HepG2 (cell line): ENCODE results near the gene KITLG. TPM values are rescaled to one million over a fixed set of nuclear protein-coding genes. Genes with fewer than 3 reads are reported as not detected.
"Not testable (repeated sequence)": the region's sequence is repeated elsewhere in the genome, so short reads cannot be mapped to it uniquely, and the experiment has no call there.

Source experiments
- ATAC-seq: fragments of 200-7000 bp; cut with Tn5 transposase; 3 replicates; pipeline ENCODE4 v1.9.1; 2020; ENCODE audit warnings: mild to moderate bottlenecking, moderate library complexity
- BruUV-seq: library from RNA; stranded (reverse); fragments of 400-500 nt; replicated peaks from 2 replicates; lab custom pipeline; 2021; lab: Mats Ljungman, UMichigan
- CTCF ChIA-PET: fragments of 300-600 bp; formaldehyde crosslinking; extraction: SDS; loops from one replicate; lab custom pipeline; 2021; ENCODE audit warnings: low total read pairs, inconsistent platforms, low intra/inter-chr PET ratio; lab: Yijun Ruan, JAX
- POLR2A ChIA-PET: fragments of 350-600 bp; sonication (Branson Sonifier 250); formaldehyde crosslinking; loops from one replicate; lab custom pipeline; 2020; ENCODE audit warnings: antibody characterized with exemption, inconsistent platforms; lab: Yijun Ruan, JAX
- DNase-seq: peaks from one replicate; pipeline ENCODE4 v3.0.0-alpha.2; 2015; ENCODE audit warnings: low spot score
- FAIRE-seq: peaks from 3 replicates; lab custom pipeline; 2011; peaks lifted over from hg19 to GRCh38; lab: Jason Lieb, UNC
- H2AFZ ChIP-seq: one replicate; pipeline ENCODE4 v1.6.1; 2011; ENCODE audit warnings: low read length, inconsistent platforms
- H3K27ac ChIP-seq: fragments of 300-600 bp; 3 replicates; pipeline ENCODE4 v1.8.0; 2011; ENCODE audit warnings: mixed run types, mild to moderate bottlenecking, mixed read lengths, low read length, inconsistent platforms; ENCODE audit not compliant: insufficient read depth; ENCODE audit errors: extremely low read length
- H3K27me3 ChIP-seq, 2 experiments: fragments of 200-600 bp in 1 of 2; 2 replicates in 1 of 2; 3 replicates in 1 of 2; pipeline versions ENCODE4 v1.6.0 to v1.8.0; 2011; ENCODE audit warnings: low read length in 2 of 2, mild to moderate bottlenecking in 2 of 2, moderate library complexity in 2 of 2, inconsistent platforms in 1 of 2; ENCODE audit not compliant: insufficient read depth in 2 of 2, control insufficient read depth in 1 of 2
- H3K36me3 ChIP-seq, 2 experiments: fragments of 200-600 bp in 1 of 2; replicated peaks in 1 of 2; 2 replicates in 1 of 2; 3 replicates in 1 of 2; pipeline versions ENCODE4 v1.5.1 to v1.8.0; 2011; ENCODE audit warnings: low read length in 2 of 2, inconsistent platforms in 1 of 2; ENCODE audit not compliant: insufficient read depth in 2 of 2, control insufficient read depth in 1 of 2
- H3K4me1 ChIP-seq: 2 replicates; pipeline ENCODE4 v1.5.1; 2012; ENCODE audit warnings: low read length, inconsistent platforms; ENCODE audit not compliant: insufficient read depth
- H3K4me2 ChIP-seq: 2 replicates; pipeline ENCODE4 v1.6.0; 2011; ENCODE audit warnings: low read depth, low read length, inconsistent platforms
- H3K4me3 ChIP-seq, 3 experiments: fragments of 200-600 bp in 1 of 3; sonication (generic), shearing (Covaris generic) in 1 of 3; replicated peaks in 1 of 3; 2 replicates each; pipeline ENCODE4 v1.5.1; 2011 to 2016; ENCODE audit warnings: low read length in 3 of 3, inconsistent platforms in 2 of 3, low read depth in 2 of 3, mild to moderate bottlenecking in 2 of 3, control low read depth in 1 of 3, mixed read lengths in 1 of 3; ENCODE audit not compliant: insufficient read depth in 1 of 3
- H3K79me2 ChIP-seq: one replicate; pipeline ENCODE4 v1.6.1; 2011; ENCODE audit warnings: low read length, inconsistent platforms; ENCODE audit not compliant: insufficient read depth
- H3K9ac ChIP-seq: 2 replicates; pipeline ENCODE4 v1.6.0; 2011; ENCODE audit warnings: mild to moderate bottlenecking, low read depth, low read length, inconsistent platforms; ENCODE audit not compliant: insufficient read depth
- H3K9me3 ChIP-seq: 2 replicates; pipeline ENCODE4 v1.5.1; 2012; ENCODE audit warnings: mild to moderate bottlenecking, low read length
- H4K20me1 ChIP-seq: 2 replicates; pipeline ENCODE4 v1.6.0; 2011; ENCODE audit warnings: inconsistent platforms, mild to moderate bottlenecking, low read length, moderate library complexity; ENCODE audit not compliant: insufficient read depth
- DMAP1 ChIP-seq: IDR thresholded peaks from 2 replicates; pipeline ENCODE4 v1.6.1; 2016
- FOXK1 ChIP-seq: sonication (generic); formaldehyde crosslinking; IDR thresholded peaks from 2 replicates; pipeline ENCODE4 v1.4.0; 2020; ENCODE audit warnings: low read depth, missing genetic modification reagents, borderline replicate concordance
- HNRNPL ChIP-seq: fragments of 200-400 bp; formaldehyde crosslinking; IDR thresholded peaks from 2 replicates; pipeline ENCODE4 v1.6.1; 2017; ENCODE audit warnings: mild to moderate bottlenecking, low read depth, low read length
- MIXL1 ChIP-seq: IDR thresholded peaks from 2 replicates; pipeline ENCODE4 v1.6.1; 2016
- PCBP1 ChIP-seq: fragments of 200-400 bp; formaldehyde crosslinking; IDR thresholded peaks from 2 replicates; pipeline ENCODE4 v1.6.1; 2017; ENCODE audit warnings: mild to moderate bottlenecking, low read depth, low read length, borderline replicate concordance
- PHB2 ChIP-seq: fragments of 450-650 bp; IDR thresholded peaks from 2 replicates; pipeline ENCODE4 v1.6.1; 2018; ENCODE audit not compliant: partially characterized antibody
- SMAD3 ChIP-seq: sonication (generic); formaldehyde crosslinking; IDR thresholded peaks from 2 replicates; pipeline ENCODE4 v1.4.0; 2020; ENCODE audit warnings: missing genetic modification reagents
- TCF7 ChIP-seq: sonication (generic); IDR thresholded peaks from 2 replicates; pipeline ENCODE4 v1.6.1; 2016; ENCODE audit warnings: antibody characterized with exemption, low read depth
- ZBTB7B ChIP-seq: sonication (generic); formaldehyde crosslinking; IDR thresholded peaks from 2 replicates; pipeline ENCODE4 v1.4.0; 2020; ENCODE audit warnings: missing genetic modification reagents
- ZFY ChIP-seq: sonication (generic); formaldehyde crosslinking; IDR thresholded peaks from 2 replicates; pipeline ENCODE4 v1.4.0; 2020; ENCODE audit warnings: missing genetic modification reagents
- ZNF441 ChIP-seq: sonication (generic); formaldehyde crosslinking; IDR thresholded peaks from 2 replicates; pipeline ENCODE4 v1.7.0; 2021; ENCODE audit warnings: missing genetic modification reagents, borderline replicate concordance
- ZNF766 ChIP-seq: sonication (generic); formaldehyde crosslinking; IDR thresholded peaks from 2 replicates; pipeline ENCODE4 v1.5.0; 2020; ENCODE audit warnings: missing genetic modification reagents, borderline replicate concordance
- ZNF782 ChIP-seq: sonication (generic); formaldehyde crosslinking; IDR thresholded peaks from 2 replicates; pipeline ENCODE4 v1.4.0; 2020; ENCODE audit warnings: missing genetic modification reagents, mild to moderate bottlenecking, borderline replicate concordance
- ZNF788 ChIP-seq: sonication (generic); formaldehyde crosslinking; IDR thresholded peaks from 2 replicates; pipeline ENCODE4 v1.5.0; 2020; ENCODE audit warnings: mild to moderate bottlenecking, missing genetic modification reagents, borderline replicate concordance
- ZSCAN21 ChIP-seq: sonication (generic); formaldehyde crosslinking; IDR thresholded peaks from 2 replicates; pipeline ENCODE4 v1.8.0; 2022; ENCODE audit warnings: mild to moderate bottlenecking, missing genetic modification reagents, moderate library complexity, borderline replicate concordance
- WGBS: methylation state at CpG from one replicate; pipeline ENCODE4 v1.1.6; 2017; ENCODE audit warnings: low lambda C conversion rate; 5-methylcytosine and 5-hydroxymethylcytosine counted together
- in situ Hi-C: cut with HindIII; loops from 2 replicates; pipeline ENCODE4 v1.10.0; 2017; ENCODE audit warnings: low pct_unique_long_range_greater_than_20kb; ENCODE audit not compliant: extremely low pct_ligation_motif_present
- intact Hi-C: fragments of 100-400 bp; cut with micrococcal nuclease; formaldehyde crosslinking; loops from one replicate; pipeline ENCODE4 v1.10.0; 2022; ENCODE audit not compliant: unreplicated experiment
- polyA plus RNA-seq, 8 experiments: library from polyadenylated mRNA; depleted of rRNA in 3 of 8; stranded (reverse) in 7 of 8; unstranded in 1 of 8; fragments of >200 nt; fragmentation: Illumina TruSeq in 4 of 8; extraction: Trizol in 4 of 8; gene quantifications; 2 replicates each; pipeline versions ENCODE4 v1.2.1 to v1.2.3, GENCODE V29; 2011 to 2016; ENCODE audit warnings: low read depth in 4 of 8, missing spikeins in 1 of 8, mixed read lengths in 1 of 8; ENCODE audit not compliant: insufficient read depth in 1 of 8
- total RNA-seq, 5 experiments: library from RNA; depleted of rRNA; stranded (reverse); fragments of >200 nt; fragmentation: Illumina TruSeq; extraction: Trizol; gene quantifications; 2 replicates each; pipeline ENCODE4 v1.2.3, GENCODE V29; 2016; ENCODE audit warnings: low read depth in 1 of 5
- TF ChIP-seq, protein P1 (sequence below): fragments of 450-650 bp; IDR thresholded peaks from 2 replicates; pipeline ENCODE4 v1.6.1; 2017

Gene KITLG
- total and polyA plus RNA-seq, 2 of the 13 experiments (the other 11 are each of a cell fraction or from before 2014, with no cell fraction given): 0.66 to 4.3 TPM

DNA sequence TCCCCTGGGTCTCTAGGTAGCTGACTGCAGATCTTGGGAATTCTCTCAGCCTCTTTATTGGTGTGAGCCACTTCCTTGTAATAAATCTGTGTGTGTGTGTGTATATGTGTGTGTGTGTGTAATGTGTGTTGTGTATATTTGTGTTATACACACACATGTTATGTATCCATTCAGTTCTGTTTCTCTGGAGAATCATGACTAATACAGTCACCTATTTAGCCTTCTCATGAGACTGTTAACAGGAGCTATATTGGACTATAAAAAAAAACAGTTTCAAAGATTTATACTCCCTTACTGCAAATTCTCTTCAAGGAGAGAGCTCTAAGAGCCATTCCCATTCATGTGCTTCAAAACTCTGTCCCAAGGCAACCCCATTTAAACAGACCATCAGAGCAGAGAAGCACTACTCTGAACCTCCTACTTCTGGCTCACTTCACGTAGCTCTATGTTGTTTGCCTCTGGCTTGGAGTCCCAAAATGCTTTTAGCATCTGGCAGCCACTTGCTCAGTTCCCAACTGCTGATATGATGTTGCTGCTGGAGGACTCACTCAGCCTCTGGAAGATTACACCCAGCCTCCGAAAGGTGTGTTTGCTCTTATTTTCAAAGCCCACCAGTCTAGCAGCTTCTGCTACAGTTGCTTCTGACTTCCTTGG lies 48.7 kb upstream of the KITLG start:
- intact Hi-C loops (no loop called here), in situ Hi-C loops (no loop called here)
- Histone ChIP-seq H3K36me3 (no peaks in the 10 kb centered on the region), H3K79me2 (no peaks in the 10 kb centered on the region), H3K4me1 (no peaks in the 10 kb centered on the region), H3K27ac (no peak overlapping the region), H4K20me1 (no peaks in the 10 kb centered on the region), H3K4me3 (no peak overlapping the region), H3K4me2 (no peak overlapping the region), H3K9ac (no peak overlapping the region), H3K27me3 (no peaks in the 10 kb centered on the region), H2AFZ (no peak overlapping the region), H3K9me3 (no peaks in the 10 kb centered on the region)
- CTCF ChIA-PET: no interaction called here
- no TSS peak for BruUV-seq
- no peak for ATAC-seq
- FAIRE-seq: no peak
- WGBS: 41% methylated on average over 2 of the region's 2 CpGs
- TF ChIP-seq FOXK1 (CRISPR knock-in tag) (no peak), TCF7 (no peak), ZNF766 (CRISPR knock-in tag) (no peak), SMAD3 (no peak), PCBP1 (no peak), ZNF788 (no peak), ZFY (CRISPR knock-in tag) (no peak), ZBTB7B (no peak), DMAP1 (CRISPR knock-in tag) (no peak), HNRNPL (no peak), MIXL1 (CRISPR knock-in tag) (no peak), PHB2 (no peak), ZNF441 (CRISPR knock-in tag) (no peak), ZSCAN21 (CRISPR knock-in tag) (no peak), ZNF782 (CRISPR knock-in tag) (no peak)
- TF ChIP-seq, protein P1, sequence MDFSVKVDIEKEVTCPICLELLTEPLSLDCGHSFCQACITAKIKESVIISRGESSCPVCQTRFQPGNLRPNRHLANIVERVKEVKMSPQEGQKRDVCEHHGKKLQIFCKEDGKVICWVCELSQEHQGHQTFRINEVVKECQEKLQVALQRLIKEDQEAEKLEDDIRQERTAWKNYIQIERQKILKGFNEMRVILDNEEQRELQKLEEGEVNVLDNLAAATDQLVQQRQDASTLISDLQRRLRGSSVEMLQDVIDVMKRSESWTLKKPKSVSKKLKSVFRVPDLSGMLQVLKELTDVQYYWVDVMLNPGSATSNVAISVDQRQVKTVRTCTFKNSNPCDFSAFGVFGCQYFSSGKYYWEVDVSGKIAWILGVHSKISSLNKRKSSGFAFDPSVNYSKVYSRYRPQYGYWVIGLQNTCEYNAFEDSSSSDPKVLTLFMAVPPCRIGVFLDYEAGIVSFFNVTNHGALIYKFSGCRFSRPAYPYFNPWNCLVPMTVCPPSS: no peak
- POLR2A ChIA-PET: no interaction called here
- no peak for DNase-seq

DNA sequence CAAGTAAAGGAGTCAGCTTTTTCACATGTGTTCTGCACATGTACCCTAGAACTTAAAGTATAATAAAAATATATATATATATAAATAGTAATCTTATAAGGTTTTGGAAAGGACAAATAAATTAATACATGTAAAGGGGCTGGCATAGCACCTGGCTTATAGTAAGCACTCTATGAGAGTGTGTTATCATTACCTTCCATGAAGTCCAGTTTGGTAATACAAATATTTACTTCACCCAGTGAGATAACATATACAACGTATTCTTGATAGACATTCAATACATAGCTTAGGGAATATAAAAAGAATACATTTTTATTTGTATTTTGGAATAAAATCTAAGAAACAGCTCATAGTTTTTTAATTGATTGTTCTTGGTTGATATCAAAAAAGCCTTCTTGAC lies 47.8 kb upstream of the KITLG start:
- H3K4me1 ChIP-seq, H3K79me2 ChIP-seq, BruUV-seq, H3K9me3 ChIP-seq, in situ Hi-C loops, DNase-seq, H4K20me1 ChIP-seq, H3K4me2 ChIP-seq, H3K9ac ChIP-seq, H3K36me3 ChIP-seq, intact Hi-C loops, POLR2A ChIA-PET, CTCF ChIA-PET, FAIRE-seq, ATAC-seq, H3K27ac ChIP-seq, H3K27me3 ChIP-seq, H2AFZ ChIP-seq, H3K4me3 ChIP-seq: not testable (repeated sequence)
- WGBS: 0% methylated on average over 1 of the region's 1 CpG
